ENCODE data around the gene PPP1R37. TPM values are rescaled to one million over a fixed set of nuclear protein-coding genes. Genes with fewer than 3 reads are reported as not detected.

Gene PPP1R37
- total RNA-seq, 1 experiment from 2014 or later: 46.4 TPM

DNA sequence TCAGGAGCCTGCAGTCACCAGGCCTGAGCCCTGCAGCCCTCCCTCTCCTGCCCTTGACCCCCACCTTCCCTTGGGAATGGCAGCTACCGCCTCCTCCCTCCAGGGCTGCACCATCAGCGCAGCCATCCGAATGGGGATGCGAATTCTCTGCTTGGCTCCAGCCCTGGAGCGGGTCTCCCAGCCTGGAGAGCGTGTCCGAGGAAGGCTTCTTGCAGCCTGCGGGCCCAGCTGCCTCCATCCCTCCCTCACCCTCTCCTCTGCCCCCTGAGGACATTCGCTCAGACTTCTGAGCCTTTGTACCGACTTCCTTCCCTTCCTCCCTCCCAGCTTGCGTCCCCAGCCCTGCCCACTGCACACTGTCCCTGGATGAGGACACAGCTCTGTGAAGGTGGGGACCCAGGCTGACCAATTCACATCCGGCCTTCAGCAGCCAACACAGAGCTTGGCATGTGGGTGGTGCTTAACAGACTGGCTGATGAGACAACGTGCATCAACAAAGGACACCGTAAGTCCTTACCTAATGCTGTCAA, 73.8 kb downstream of the PPP1R37 start:
- no peaks in the 10 kb centered on the region for H4K20me1 ChIP-seq (ENCODE audit: low read length)
- H2AFZ ChIP-seq (ENCODE audit: low read length): no peak overlapping the region
- no peaks in the 10 kb centered on the region for H3K27me3 ChIP-seq (ENCODE audit: low read length)
- H3K4me3 ChIP-seq (ENCODE audit: low read length): no peak overlapping the region
- H3K9me2 ChIP-seq (replicated peaks; ENCODE audit: low read length): no peaks in the 10 kb centered on the region
- no peak overlapping the region for H3K9ac ChIP-seq (ENCODE audit: low read length)
- no peaks in the 10 kb centered on the region for H3K79me2 ChIP-seq (ENCODE audit: low read length)
- DNase-seq: no peak
- TF ChIP-seq CTCF (conservative IDR thresholded peaks at IDR 0.05; ENCODE audit: low read depth, low read length) (no peak), EZH2 (IDR thresholded peaks at IDR 0.05; ENCODE audit: low read length, unreplicated experiment) (no peak), EZH2phosphoT487 (IDR thresholded peaks at IDR 0.05; ENCODE audit: borderline replicate concordance, low read length) (no peak)
- no peak overlapping the region for H3K4me2 ChIP-seq (ENCODE audit: low read length)
- no peaks in the 10 kb centered on the region for H3K36me3 ChIP-seq (ENCODE audit: low read depth, low read length)
- no peaks in the 10 kb centered on the region for H3K4me1 ChIP-seq (ENCODE audit: insufficient read depth, low read length)
- no peaks in the 10 kb centered on the region for H3K9me3 ChIP-seq (ENCODE audit: low read length)
- BruUV-seq (replicated peaks): no TSS peak
- no peak for ATAC-seq
- no peak overlapping the region for H3K27ac ChIP-seq (ENCODE audit: low read length)
- no peaks in the 10 kb centered on the region for H3F3A ChIP-seq (ENCODE audit: low read length, unreplicated experiment)
- POLR2A ChIA-PET (ENCODE audit: unreplicated experiment): no interaction called here
- CTCF ChIA-PET: no interaction called here
- intact Hi-C loops (cut with micrococcal nuclease): no loop called here

DNA sequence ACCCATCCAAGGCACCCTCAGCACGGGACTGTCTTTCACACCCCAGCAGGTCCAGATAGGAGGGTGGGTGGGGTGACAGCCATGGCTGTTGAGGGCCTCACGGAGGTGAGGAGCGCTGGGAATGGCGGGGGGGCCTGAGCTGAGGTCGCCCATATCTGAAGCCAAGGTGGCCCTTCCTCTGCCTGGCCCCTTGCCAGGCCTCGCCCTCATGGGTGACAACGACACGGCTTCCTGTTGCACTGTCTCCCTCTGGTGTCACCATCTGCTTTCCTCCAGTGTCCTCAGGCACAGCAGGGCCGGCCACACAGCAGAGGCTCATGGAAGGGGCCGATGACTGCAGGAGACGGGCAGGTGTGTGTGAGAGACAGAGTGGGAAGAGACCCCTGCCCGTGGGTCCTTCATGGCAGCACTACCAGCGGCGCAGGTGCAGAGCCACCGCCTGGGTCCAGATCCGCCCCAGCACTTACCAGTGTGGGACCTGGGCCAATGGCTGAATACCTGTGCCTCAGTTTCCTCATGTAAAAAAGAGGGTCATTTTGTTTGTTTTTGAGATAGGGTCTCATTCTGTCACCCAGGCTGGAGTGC, 75.9 kb downstream of the PPP1R37 start:
- H3F3A ChIP-seq (ENCODE audit: low read length, unreplicated experiment): no peaks in the 10 kb centered on the region
- no peaks in the 10 kb centered on the region for H3K9me3 ChIP-seq (ENCODE audit: low read length)
- no peak overlapping the region for H2AFZ ChIP-seq (ENCODE audit: low read length)
- no peak overlapping the region for H3K4me3 ChIP-seq (ENCODE audit: low read length)
- H3K36me3 ChIP-seq (ENCODE audit: low read depth, low read length): no peaks in the 10 kb centered on the region
- BruUV-seq (replicated peaks): no TSS peak
- no peaks in the 10 kb centered on the region for H3K9me2 ChIP-seq (replicated peaks; ENCODE audit: low read length)
- intact Hi-C loops (cut with micrococcal nuclease): no loop called here
- DNase-seq (no peak), ATAC-seq (no peak)
- no peak overlapping the region for H3K27ac ChIP-seq (ENCODE audit: low read length)
- H3K9ac ChIP-seq (ENCODE audit: low read length): no peak overlapping the region
- no peaks in the 10 kb centered on the region for H3K4me1 ChIP-seq (ENCODE audit: insufficient read depth, low read length)
- H3K79me2 ChIP-seq (ENCODE audit: low read length): no peaks in the 10 kb centered on the region
- TF ChIP-seq EZH2 (IDR thresholded peaks at IDR 0.05; ENCODE audit: low read length, unreplicated experiment) (no peak), CTCF (conservative IDR thresholded peaks at IDR 0.05; ENCODE audit: low read depth, low read length) (no peak), EZH2phosphoT487 (IDR thresholded peaks at IDR 0.05; ENCODE audit: borderline replicate concordance, low read length) (no peak)
- H3K4me2 ChIP-seq (ENCODE audit: low read length): no peak overlapping the region
- ChIA-PET CTCF (no interaction called here), POLR2A (ENCODE audit: unreplicated experiment) (no interaction called here)
- H3K27me3 ChIP-seq (ENCODE audit: low read length): no peaks in the 10 kb centered on the region
- no peaks in the 10 kb centered on the region for H4K20me1 ChIP-seq (ENCODE audit: low read length)

GRCh38 chr19:45169602-45170001, 76.6 kb downstream of the PPP1R37 start:
- H3K4me1 ChIP-seq (ENCODE audit: insufficient read depth, low read length): no peaks in the 10 kb centered on the region
- ChIA-PET POLR2A (ENCODE audit: unreplicated experiment) (no interaction called here), CTCF (no interaction called here)
- H3K4me2 ChIP-seq (ENCODE audit: low read length): no peak overlapping the region
- ATAC-seq (no peak), DNase-seq (no peak)
- H3K36me3 ChIP-seq (ENCODE audit: low read depth, low read length): no peaks in the 10 kb centered on the region
- H3K9me3 ChIP-seq (ENCODE audit: low read length): no peaks in the 10 kb centered on the region
- no peaks in the 10 kb centered on the region for H3K27me3 ChIP-seq (ENCODE audit: low read length)
- H3K9ac ChIP-seq (ENCODE audit: low read length): no peak overlapping the region
- H3K79me2 ChIP-seq (ENCODE audit: low read length): no peaks in the 10 kb centered on the region
- intact Hi-C loops (cut with micrococcal nuclease): no loop called here
- no peak overlapping the region for H3K27ac ChIP-seq (ENCODE audit: low read length)
- H2AFZ ChIP-seq (ENCODE audit: low read length): no peak overlapping the region
- no peak overlapping the region for H3K4me3 ChIP-seq (ENCODE audit: low read length)
- H3K9me2 ChIP-seq (replicated peaks; ENCODE audit: low read length): no peaks in the 10 kb centered on the region
- TF ChIP-seq EZH2phosphoT487 (IDR thresholded peaks at IDR 0.05; ENCODE audit: borderline replicate concordance, low read length): no peak
- TF ChIP-seq CTCF (conservative IDR thresholded peaks at IDR 0.05; ENCODE audit: low read depth, low read length): no peak
- no peak for TF ChIP-seq EZH2 (IDR thresholded peaks at IDR 0.05; ENCODE audit: low read length, unreplicated experiment)
- H4K20me1 ChIP-seq (ENCODE audit: low read length): no peaks in the 10 kb centered on the region
- BruUV-seq (replicated peaks): no TSS peak
- no peaks in the 10 kb centered on the region for H3F3A ChIP-seq (ENCODE audit: low read length, unreplicated experiment)

Measured in PC-3 (cell line).